Omental fat pad (tissue), 4 donors: Measurements from ENCODE around the gene CCDC66. TPM values are rescaled to one million over a fixed set of nuclear protein-coding genes. Genes with fewer than 3 reads are reported as not detected.
"Not testable (repeated sequence)": the region's sequence is repeated elsewhere in the genome, so short reads cannot be mapped to it uniquely, and the experiment has no call there.

Source experiments
- ATAC-seq: fragments of 150-250 bp; one replicate; pipeline ENCODE4 v1.9.1; 2016; ENCODE audit warnings: mild to moderate bottlenecking, moderate library complexity; ENCODE audit not compliant: low FRiP score
- DNase-seq: peaks from one replicate; pipeline ENCODE4 v3.0.0-alpha.2; 2019; ENCODE audit warnings: low spot score
- total RNA-seq, 4 donors: library from RNA; depleted of rRNA; stranded (reverse); fragments of >200 nt; gene quantifications; one replicate each; pipeline ENCODE4 v1.1.0, GENCODE V29; 2016
- TF ChIP-seq, protein P1 (sequence below), 3 donors: fragments of 450-650 bp; IDR thresholded peaks; one replicate each; pipeline ENCODE4 v1.5.1; 2016 to 2017; ENCODE audit warnings: antibody characterized with exemption in 3 of 3, mild to moderate bottlenecking in 3 of 3, moderate library complexity in 2 of 3

The CCDC66 gene
- total RNA-seq, 4 donors from 2014 or later = 20.0 to 39.1 (median 27.2) TPM

DNA sequence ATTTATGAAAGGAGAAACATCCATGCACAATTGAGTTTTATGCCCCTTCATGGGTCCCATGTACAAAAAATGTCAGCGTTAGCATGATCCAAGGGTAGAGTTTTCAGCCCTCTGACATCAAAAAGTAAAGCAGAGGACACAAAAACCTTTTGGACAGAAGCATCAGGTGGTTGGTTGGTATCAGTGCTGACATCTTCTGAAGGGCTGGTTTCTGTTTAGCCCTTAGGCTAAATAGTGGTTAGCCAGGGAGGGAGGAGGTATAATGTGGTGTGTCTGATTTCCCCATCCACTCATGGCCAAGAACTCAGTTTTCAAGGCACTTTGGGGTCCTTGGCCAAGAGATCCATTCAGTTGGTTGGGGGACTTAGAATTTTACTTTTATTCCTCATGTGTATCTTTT, 16.5 kb downstream of the CCDC66 start:
- ATAC-seq = no peak
- TF ChIP-seq, protein P1, sequence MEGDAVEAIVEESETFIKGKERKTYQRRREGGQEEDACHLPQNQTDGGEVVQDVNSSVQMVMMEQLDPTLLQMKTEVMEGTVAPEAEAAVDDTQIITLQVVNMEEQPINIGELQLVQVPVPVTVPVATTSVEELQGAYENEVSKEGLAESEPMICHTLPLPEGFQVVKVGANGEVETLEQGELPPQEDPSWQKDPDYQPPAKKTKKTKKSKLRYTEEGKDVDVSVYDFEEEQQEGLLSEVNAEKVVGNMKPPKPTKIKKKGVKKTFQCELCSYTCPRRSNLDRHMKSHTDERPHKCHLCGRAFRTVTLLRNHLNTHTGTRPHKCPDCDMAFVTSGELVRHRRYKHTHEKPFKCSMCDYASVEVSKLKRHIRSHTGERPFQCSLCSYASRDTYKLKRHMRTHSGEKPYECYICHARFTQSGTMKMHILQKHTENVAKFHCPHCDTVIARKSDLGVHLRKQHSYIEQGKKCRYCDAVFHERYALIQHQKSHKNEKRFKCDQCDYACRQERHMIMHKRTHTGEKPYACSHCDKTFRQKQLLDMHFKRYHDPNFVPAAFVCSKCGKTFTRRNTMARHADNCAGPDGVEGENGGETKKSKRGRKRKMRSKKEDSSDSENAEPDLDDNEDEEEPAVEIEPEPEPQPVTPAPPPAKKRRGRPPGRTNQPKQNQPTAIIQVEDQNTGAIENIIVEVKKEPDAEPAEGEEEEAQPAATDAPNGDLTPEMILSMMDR (IDR thresholded peaks at IDR 0.05) = no peak
- no peak for DNase-seq

DNA sequence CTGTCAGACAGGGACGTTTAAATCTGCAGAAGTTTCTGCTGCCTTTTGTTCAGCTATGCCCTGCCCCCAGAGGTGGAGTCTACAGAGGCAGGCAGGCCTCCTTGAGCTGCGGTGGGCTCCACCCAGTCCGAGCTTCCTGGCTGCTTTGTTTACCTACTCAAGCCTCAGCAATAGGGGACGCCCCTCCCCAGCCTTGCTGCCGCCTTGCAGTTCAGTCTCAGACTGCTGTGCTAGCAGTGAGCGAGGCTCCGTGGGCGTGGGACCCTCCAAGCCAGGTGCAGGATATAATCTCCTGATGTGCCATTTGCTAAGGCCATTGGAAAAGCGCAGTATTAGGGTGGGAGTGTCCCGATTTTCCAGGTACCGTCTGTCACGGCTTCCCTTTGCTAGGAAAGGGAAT, 25.0 kb downstream of the CCDC66 start:
- not testable (repeated sequence) for DNase-seq, ATAC-seq

DNA sequence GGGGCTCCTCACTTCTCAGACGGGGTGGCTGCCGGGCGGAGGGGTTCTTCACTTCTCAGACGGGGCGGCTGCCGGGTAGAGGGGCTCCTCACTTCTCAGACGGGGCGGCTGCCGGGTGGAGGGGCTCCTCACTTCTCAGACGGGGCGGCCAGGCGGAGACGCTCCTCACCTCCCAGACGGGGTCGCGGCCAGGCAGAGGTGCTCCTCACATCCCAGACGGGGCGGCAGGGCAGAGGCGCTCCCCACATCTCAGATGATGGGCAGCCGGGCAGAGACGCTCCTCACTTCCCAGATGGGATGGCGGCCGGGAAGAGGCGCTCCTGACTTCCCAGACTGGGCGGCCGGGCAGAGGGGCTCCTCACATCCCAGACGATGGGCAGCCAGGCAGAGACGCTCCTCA, 27.3 kb downstream of the CCDC66 start:
- not testable (repeated sequence) for DNase-seq, ATAC-seq

DNA sequence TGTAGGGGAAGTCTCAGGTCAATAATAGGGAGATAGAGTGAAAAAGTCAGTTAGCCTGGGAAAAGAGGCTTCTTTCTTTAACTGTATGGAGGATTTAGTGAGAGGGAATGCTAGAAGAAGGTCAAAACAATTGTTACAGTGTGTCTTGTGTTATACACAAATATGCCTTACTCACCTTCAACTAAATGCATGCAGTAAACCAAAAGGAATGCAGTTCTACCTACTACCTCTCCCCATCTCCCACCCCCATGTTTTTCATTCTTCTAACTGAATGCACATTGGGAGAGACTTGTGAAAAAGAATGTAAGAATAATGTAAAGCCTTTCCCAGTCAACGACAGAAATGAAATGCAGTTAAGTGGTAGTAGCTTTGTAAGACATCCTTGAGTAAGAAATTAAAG, 33.8 kb downstream of the CCDC66 start:
- no peak for ATAC-seq
- TF ChIP-seq, protein P1 (IDR thresholded peaks at IDR 0.05) = no peak
- no peak for DNase-seq

DNA sequence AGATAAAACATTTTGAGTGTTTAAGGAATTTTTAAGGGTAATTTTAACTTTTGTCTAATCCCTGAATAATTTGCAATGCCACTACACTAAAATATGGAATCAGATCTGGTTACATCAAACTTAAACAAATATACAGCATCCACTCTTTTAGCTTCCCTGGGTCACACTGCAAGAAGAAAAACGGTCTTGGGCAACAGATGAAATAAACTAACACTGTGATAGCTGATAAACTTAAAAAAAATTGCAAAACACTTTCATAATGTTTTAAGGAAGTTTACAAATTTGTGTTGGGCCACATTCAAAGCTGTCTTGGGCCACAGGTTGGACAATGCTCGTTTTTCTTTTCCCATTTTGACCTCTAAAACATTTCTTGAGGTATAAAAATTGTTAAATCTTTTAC, 34.3 kb downstream of the CCDC66 start:
- ATAC-seq = no peak
- no peak for DNase-seq
- TF ChIP-seq, protein P1 (IDR thresholded peaks at IDR 0.05) = no peak

DNA sequence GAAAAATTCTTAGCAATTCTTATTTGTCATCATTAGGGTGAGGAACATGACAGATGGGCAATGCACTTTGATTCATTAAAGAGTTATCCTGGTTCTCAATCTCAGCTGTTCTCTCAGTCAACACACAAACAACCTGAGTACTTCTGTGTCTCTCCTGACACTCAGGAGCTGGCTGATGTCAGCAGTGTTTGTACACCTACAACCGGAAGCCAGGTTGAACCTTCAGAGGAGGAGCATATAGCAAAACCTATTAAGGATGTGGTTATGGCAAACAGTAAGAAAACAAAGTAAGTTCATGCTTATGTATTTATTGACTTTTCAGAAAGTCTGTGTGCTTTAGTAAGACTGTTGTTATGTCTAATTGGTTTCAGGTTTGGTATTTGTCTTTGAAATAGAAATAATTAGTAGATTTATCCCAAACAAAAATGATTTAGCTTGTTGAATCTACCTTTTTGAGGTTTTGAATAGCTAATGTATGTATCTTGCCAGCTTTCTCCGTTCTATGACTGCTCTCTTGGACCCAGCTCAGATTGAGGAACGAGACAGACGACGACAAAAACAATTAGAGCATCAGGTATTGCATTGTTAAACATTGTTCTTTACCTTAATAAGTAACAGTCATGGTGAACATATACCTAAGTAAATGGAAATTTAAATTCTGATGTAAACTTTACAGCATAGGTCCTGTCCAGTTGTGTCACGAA, 36.6 kb downstream of the CCDC66 start:
- no peak for DNase-seq
- ATAC-seq = no peak
- TF ChIP-seq, protein P1 (IDR thresholded peaks at IDR 0.05) = no peak

DNA sequence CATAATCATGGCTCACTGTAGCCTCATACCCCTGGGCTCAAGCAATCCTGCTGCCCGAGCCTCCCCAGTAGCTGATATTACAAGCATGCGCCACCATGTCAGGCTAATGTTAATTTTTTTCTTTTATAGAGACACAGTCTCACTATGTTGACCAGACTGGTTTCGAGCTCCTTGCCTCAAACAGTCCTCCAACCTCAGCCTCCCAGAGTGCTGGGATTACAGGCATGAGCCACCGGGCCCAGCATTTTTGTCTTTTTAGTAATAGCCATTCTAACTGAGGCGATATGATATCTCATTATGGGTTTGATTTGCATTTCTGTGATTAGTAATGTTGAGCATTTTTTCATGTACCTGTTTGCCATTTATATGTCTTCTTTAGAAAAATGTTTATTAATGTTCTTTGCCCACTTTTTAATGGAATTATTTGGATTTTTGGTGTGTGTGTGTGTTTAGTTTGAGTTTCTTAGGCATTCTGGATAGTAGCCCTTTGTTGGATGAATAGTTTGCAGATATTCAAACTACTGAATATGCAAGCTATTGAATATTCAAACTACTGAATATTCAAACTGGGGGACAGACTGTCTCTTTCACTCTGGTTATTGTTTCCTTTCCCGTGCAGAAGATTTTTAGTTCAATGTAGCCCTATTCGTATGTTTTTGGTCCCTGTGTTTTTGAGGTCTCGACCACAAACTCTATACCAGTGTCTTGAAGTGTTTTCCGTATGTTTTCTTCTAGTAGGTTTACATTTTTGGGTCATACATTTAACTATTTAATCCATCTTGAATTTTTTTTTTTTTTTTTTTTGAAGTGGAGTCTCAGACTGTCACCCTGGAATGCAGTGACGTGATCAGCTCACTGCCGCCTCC, 39.2 kb downstream of the CCDC66 start:
- ATAC-seq = no peak

DNA sequence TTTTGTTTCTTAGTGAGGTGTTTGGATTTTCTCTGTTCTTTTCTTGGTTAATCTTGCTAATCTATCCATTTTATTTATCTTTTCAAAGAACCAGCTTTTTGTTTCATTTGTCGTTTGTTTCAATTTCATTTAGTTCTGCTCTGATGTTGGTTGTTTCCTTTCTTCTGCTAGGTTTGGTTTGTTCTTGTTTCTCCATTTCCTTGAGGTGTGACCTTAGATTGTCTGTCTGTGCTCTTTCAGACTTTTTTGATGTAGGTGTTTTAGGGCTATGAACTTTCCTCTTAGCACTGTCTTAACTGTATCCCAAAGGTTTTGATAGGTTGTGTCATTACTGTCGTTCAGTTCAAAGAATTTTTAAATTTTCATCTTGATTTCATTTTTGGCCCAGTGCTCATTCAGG, 51.5 kb downstream of the CCDC66 start:
- not testable (repeated sequence) for DNase-seq

More for the DNA sequence above, 39.2 kb downstream of the CCDC66 start:
- TF ChIP-seq, protein P1 (IDR thresholded peaks at IDR 0.05) = no peak
- DNase-seq = no peak

More for the DNA sequence above, 51.5 kb downstream of the CCDC66 start:
- not testable (repeated sequence) for ATAC-seq
